Activated CD4-positive, alpha-beta T cell treated with anti-CD3 and anti-CD28 coated beads, Interleukin-2, amount 10 ng/mL, durations not matched to agents 7 days and 5 days (primary cell): ENCODE measurements around the gene SGO2. TPM values are rescaled to one million over a fixed set of nuclear protein-coding genes. Genes with fewer than 3 reads are reported as not detected.

Source experiments
- CTCF ChIA-PET: fragments of 350-600 bp; sonication (Branson Sonifier 250); formaldehyde crosslinking; loops from one replicate; lab custom pipeline; 2021; ENCODE audit warnings: antibody characterized with exemption; lab: Charles Lee
- POLR2A ChIA-PET: fragments of 350-600 bp; sonication (Branson Sonifier 250); formaldehyde crosslinking; loops from one replicate; lab custom pipeline; 2021; ENCODE audit warnings: antibody characterized with exemption; lab: Charles Lee
- DNase-seq: peaks from one replicate; pipeline ENCODE4 v3.0.0-alpha.2; 2020
- H3K27ac Mint-ChIP-seq: one replicate; pipeline ENCODE4 v1.8.0; 2021; ENCODE audit warnings: mild to moderate bottlenecking, moderate library complexity, mixed read lengths
- H3K27me3 Mint-ChIP-seq: one replicate; pipeline ENCODE4 v1.8.0; 2021; ENCODE audit warnings: mixed read lengths
- H3K36me3 Mint-ChIP-seq: one replicate; pipeline ENCODE4 v1.8.0; 2021; ENCODE audit warnings: low read depth, mixed read lengths
- H3K4me1 Mint-ChIP-seq: one replicate; pipeline ENCODE4 v1.8.0; 2021; ENCODE audit warnings: mixed read lengths
- H3K4me3 Mint-ChIP-seq: one replicate; pipeline ENCODE4 v1.8.0; 2021; ENCODE audit warnings: mild to moderate bottlenecking, moderate library complexity, mixed read lengths
- H3K9me3 Mint-ChIP-seq: one replicate; pipeline ENCODE4 v1.8.0; 2021; ENCODE audit warnings: mixed read lengths
- total RNA-seq, 2 experiments: library from RNA; stranded (reverse); gene quantifications; one replicate each; pipeline ENCODE4 v1.2.3, GENCODE V29; 2021

Gene SGO2
- total RNA-seq, 2 experiments from 2014 or later, result 47.7 to 55.2 TPM

DNA sequence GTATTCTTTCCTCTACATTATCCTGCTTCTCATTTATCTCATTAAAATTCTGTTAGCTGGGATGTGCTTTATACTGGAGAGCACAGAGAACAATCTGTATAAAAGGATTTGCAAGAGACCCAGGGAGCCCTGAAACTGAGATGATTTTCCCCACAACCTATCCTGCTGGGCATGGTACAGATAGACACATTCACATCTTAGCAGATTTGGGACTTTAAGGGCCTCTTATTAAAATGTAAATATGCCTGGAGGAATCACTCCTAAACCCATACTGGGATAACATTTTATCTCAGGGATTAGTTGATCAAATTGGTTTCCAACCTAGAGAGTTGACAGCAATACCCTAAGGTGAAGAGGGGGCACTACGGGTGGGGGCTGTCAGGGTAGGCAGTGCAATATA, 105.3 kb downstream of the SGO2 start:
- no peaks in the 10 kb centered on the region for H3K4me1 Mint-ChIP-seq
- CTCF ChIA-PET, result no interaction called here
- H3K9me3 Mint-ChIP-seq, result no peaks in the 10 kb centered on the region
- H3K36me3 Mint-ChIP-seq, result no peaks in the 10 kb centered on the region
- no peak for DNase-seq
- POLR2A ChIA-PET, result no interaction called here
- H3K27ac Mint-ChIP-seq, result no peak overlapping the region
- H3K4me3 Mint-ChIP-seq, result no peak overlapping the region
- H3K27me3 Mint-ChIP-seq, result peaks cover 30% of the 10 kb centered on the region

Other genes starting within 250 kb of the SGO2 start
- 10 to 100 TPM; 53.9 to 56.7 TPM for gene SPATS2L, start 219.5 kb upstream of the SGO2 start, total RNA-seq
- gene KCTD18, start 16.1 kb upstream of the SGO2 start, total RNA-seq, result 10 to 100 TPM; 20.4 to 20.5 TPM
- under 1 TPM; 0.19 to 0.22 TPM for gene AOX1, start 59.8 kb downstream of the SGO2 start, total RNA-seq